ENCODE data around the gene GARIN5B.
A peak's percentile ranks its signal among the peaks of the same experiment; 100 is the strongest.

The GARIN5B gene

DNA sequence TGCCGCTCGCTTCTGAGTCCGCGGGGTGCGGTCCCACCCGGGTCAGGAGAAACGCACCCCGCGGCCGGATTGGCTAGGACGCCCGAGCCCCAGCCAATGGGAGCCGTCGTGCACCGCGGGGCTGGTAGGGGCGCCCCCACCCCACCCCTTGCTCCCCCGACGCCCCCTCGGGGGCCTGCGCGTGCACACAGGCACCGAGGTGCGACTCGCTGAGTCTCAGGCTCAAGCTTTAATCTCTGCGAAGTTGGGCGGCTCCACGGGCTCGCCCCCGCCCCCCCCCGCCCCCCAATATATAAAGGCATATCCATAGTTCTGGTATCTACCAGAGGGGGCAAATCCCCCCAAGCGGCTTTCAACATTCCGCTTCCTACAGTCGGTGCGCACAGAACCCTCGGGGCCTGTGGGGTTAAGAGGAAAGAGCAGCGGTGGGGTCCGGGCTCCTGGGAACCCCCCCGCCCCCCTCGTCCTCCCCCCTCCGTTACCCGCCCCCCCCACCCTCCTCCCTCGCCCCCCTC is 8.3 kb downstream of the GARIN5B start, which contains the start of gene COX6B2:
Gene COX6B2 (minus strand): TSS at position 22 of the 515 bp plus-strand sequence. CDS start 198 bp downstream, outside the sequence.
- Histone ChIP-seq H3K36me3 (ENCODE audit: low read depth) (no peaks in the 10 kb centered on the region), H3K9me3 (ENCODE audit: severe bottlenecking) (no peaks in the 10 kb centered on the region), H3K4me1 (ENCODE audit: insufficient read depth, poor library complexity, severe bottlenecking) (peaks cover 13% of the 10 kb centered on the region), H3K4me3 (ENCODE audit: severe bottlenecking) (peak within 1 kb of the TSS; percentile 34), H3K27ac (ENCODE audit: poor library complexity, severe bottlenecking) (peak within 1 kb of the TSS; percentile 41), H3K27me3 (ENCODE audit: insufficient read depth, poor library complexity, severe bottlenecking) (no peaks in the 10 kb centered on the region)
- DNase-seq (ENCODE audit: low spot score): no peak
- TF ChIP-seq, protein P1, sequence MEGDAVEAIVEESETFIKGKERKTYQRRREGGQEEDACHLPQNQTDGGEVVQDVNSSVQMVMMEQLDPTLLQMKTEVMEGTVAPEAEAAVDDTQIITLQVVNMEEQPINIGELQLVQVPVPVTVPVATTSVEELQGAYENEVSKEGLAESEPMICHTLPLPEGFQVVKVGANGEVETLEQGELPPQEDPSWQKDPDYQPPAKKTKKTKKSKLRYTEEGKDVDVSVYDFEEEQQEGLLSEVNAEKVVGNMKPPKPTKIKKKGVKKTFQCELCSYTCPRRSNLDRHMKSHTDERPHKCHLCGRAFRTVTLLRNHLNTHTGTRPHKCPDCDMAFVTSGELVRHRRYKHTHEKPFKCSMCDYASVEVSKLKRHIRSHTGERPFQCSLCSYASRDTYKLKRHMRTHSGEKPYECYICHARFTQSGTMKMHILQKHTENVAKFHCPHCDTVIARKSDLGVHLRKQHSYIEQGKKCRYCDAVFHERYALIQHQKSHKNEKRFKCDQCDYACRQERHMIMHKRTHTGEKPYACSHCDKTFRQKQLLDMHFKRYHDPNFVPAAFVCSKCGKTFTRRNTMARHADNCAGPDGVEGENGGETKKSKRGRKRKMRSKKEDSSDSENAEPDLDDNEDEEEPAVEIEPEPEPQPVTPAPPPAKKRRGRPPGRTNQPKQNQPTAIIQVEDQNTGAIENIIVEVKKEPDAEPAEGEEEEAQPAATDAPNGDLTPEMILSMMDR (IDR thresholded peaks at IDR 0.05; ENCODE audit: poor library complexity, severe bottlenecking): no peak
- no peak for ATAC-seq (ENCODE audit: low read depth)

DNA sequence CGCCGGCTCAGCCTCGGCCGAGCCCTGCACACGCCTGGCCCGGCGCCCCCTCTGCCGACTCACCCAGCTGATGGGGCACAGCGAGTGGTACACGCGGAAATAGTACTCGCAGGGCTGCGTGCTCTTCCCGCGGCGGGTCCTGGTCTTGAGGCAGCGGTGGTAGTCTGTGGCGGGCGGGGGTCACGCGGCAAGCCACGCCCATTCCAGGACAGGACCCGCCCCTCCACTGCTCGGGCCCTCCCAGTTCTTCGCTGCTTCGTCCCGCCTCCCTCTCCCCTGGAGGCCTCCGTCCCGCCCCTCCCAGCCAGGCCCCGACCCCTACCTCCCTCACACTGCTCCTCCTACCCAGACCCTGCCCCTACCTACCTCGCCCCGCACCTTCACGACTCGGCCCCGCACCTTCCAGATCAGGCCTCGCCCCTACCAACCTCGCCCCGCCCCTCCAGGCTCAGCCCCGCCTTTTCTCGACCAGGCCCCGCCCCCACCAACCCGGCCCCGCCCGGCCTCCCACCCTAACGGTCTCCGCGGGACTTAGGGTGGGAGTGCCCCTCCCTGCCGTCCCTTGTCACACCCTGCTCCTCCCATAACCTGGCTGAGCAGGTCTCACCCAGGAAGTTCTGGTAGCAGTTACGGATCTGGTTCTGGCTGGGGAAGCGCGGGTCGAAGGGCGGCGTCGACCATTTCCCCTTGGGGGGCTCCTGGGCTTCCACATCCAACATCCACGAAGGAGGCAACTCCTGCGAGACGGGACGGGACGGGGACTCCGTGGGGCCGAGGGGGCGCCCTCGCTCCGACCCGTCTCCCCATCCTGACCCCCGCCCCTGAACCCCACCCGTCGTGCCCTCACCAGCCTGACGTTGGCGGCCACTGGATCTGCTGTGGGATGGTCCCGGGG is 9.0 kb downstream of the GARIN5B start:
- TF ChIP-seq, protein P1 (IDR thresholded peaks at IDR 0.05; ENCODE audit: poor library complexity, severe bottlenecking): no peak
- peak overlapping the region; percentile 34 for H3K4me3 ChIP-seq (ENCODE audit: severe bottlenecking)
- H3K9me3 ChIP-seq (ENCODE audit: severe bottlenecking): no peaks in the 10 kb centered on the region
- H3K27ac ChIP-seq (ENCODE audit: poor library complexity, severe bottlenecking): peak overlapping the region; percentile 41
- H3K36me3 ChIP-seq (ENCODE audit: low read depth): no peaks in the 10 kb centered on the region
- H3K27me3 ChIP-seq (ENCODE audit: insufficient read depth, poor library complexity, severe bottlenecking): no peaks in the 10 kb centered on the region
- peak; percentile 70 for DNase-seq (ENCODE audit: low spot score)
- H3K4me1 ChIP-seq (ENCODE audit: insufficient read depth, poor library complexity, severe bottlenecking): peaks cover 13% of the 10 kb centered on the region
- peak; percentile 71 for ATAC-seq (ENCODE audit: low read depth)

GRCh38 chr19:55353356-55353802 is 9.7 kb downstream of the GARIN5B start:
- H3K27ac ChIP-seq (ENCODE audit: poor library complexity, severe bottlenecking): no peak overlapping the region
- peak overlapping the region; percentile 34 for H3K4me3 ChIP-seq (ENCODE audit: severe bottlenecking)
- H3K36me3 ChIP-seq (ENCODE audit: low read depth): no peaks in the 10 kb centered on the region
- H3K27me3 ChIP-seq (ENCODE audit: insufficient read depth, poor library complexity, severe bottlenecking): no peaks in the 10 kb centered on the region
- no peak for DNase-seq (ENCODE audit: low spot score)
- H3K4me1 ChIP-seq (ENCODE audit: insufficient read depth, poor library complexity, severe bottlenecking): peaks cover 13% of the 10 kb centered on the region
- TF ChIP-seq, protein P1 (IDR thresholded peaks at IDR 0.05; ENCODE audit: poor library complexity, severe bottlenecking): no peak
- ATAC-seq (ENCODE audit: low read depth): peak; percentile 7; the same call in 2 of the 3 replicates
- H3K9me3 ChIP-seq (ENCODE audit: severe bottlenecking): no peaks in the 10 kb centered on the region

DNA sequence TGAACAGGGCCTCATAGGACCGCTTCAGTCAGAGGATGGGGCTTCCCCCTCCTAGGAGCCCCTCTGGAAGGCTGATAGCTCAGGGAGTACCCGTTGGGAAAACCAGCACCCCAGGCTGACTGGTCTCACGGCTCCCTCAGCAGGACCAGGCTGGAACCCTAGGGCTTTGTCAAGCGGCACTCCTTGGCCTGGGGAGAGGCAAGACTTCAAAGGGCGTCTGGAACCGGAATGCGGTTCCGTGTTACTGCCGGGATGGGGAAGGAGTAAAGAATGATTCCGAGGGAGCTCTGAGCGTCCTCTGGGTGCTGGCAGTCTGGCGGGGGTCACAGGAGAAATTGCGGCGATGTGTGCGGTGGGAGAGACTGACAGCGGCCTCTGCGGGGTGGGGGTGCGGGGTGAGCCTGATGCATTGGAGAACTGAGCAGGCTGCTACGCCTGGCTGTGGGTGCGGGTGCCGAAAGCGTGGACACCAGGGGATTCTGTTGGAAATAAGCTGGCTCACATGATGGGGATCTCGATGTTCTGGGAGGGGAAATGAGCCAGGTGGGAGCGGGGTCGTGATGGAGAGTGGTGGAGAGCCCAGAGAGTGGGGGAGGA is 10.4 kb downstream of the GARIN5B start:
- no peak for DNase-seq (ENCODE audit: low spot score)
- no peak overlapping the region for H3K27ac ChIP-seq (ENCODE audit: poor library complexity, severe bottlenecking)
- H3K9me3 ChIP-seq (ENCODE audit: severe bottlenecking): no peaks in the 10 kb centered on the region
- peaks cover 13% of the 10 kb centered on the region for H3K4me1 ChIP-seq (ENCODE audit: insufficient read depth, poor library complexity, severe bottlenecking)
- TF ChIP-seq, protein P1 (IDR thresholded peaks at IDR 0.05; ENCODE audit: poor library complexity, severe bottlenecking): no peak
- no peaks in the 10 kb centered on the region for H3K27me3 ChIP-seq (ENCODE audit: insufficient read depth, poor library complexity, severe bottlenecking)
- ATAC-seq (ENCODE audit: low read depth): no peak
- no peak overlapping the region for H3K4me3 ChIP-seq (ENCODE audit: severe bottlenecking)
- H3K36me3 ChIP-seq (ENCODE audit: low read depth): no peaks in the 10 kb centered on the region

Data from RWPE2 (cell line).